NCI-H460 (cell line): ENCODE results near the gene SMAD1. TPM values are rescaled to one million over a fixed set of nuclear protein-coding genes. Genes with fewer than 3 reads are reported as not detected.
A peak's percentile ranks its signal among the peaks of the same experiment; 100 is the strongest.
"Not testable (repeated sequence)": the region's sequence is repeated elsewhere in the genome, so short reads cannot be mapped to it uniquely, and the experiment has no call there.

ENCODE experiments used
- DNase-seq: peaks from one replicate; pipeline ENCODE4 v3.0.0-alpha.2; 2016; ENCODE audit warnings: low read depth; ENCODE audit errors: extremely low read depth
- total RNA-seq: library from RNA; depleted of rRNA; stranded (reverse); fragments of >200 nt; shearing (Covaris generic); gene quantifications from 2 replicates; pipeline ENCODE4 v1.2.3, GENCODE V29; 2014

The SMAD1 gene
- total RNA-seq, 1 experiment from 2014 or later = 23.1 TPM

- no peak for DNase-seq
These were observed 41.5 kb downstream of the SMAD1 start for GRCh38 chr4:145523117-145523516.

- no peak for DNase-seq
These were observed 42.9 kb downstream of the SMAD1 start for GRCh38 chr4:145524552-145524951.

GRCh38 chr4:145525291-145525740, 43.7 kb downstream of the SMAD1 start:
- DNase-seq = no peak

GRCh38 chr4:145527773-145528172, 46.1 kb downstream of the SMAD1 start:
- no peak for DNase-seq

- DNase-seq = no peak
These were observed 46.9 kb downstream of the SMAD1 start for GRCh38 chr4:145528601-145529000.

- DNase-seq = no peak
These were observed 48.5 kb downstream of the SMAD1 start for GRCh38 chr4:145530189-145530588.

GRCh38 chr4:145530662-145531061, 49.0 kb downstream of the SMAD1 start:
- DNase-seq = no peak

- no peak for DNase-seq
These were observed 49.6 kb downstream of the SMAD1 start for GRCh38 chr4:145531223-145531622.

- no peak for DNase-seq
These were observed 50.2 kb downstream of the SMAD1 start for GRCh38 chr4:145531859-145532258.

GRCh38 chr4:145533001-145533400, 51.3 kb downstream of the SMAD1 start:
- DNase-seq = no peak

GRCh38 chr4:145533415-145533814, 51.8 kb downstream of the SMAD1 start:
- not testable (repeated sequence) for DNase-seq

GRCh38 chr4:145533961-145534360, 52.3 kb downstream of the SMAD1 start:
- DNase-seq = no peak

GRCh38 chr4:145535202-145535601, 53.5 kb downstream of the SMAD1 start:
- DNase-seq = peak; percentile 2

- DNase-seq = no peak
These were observed 54.4 kb downstream of the SMAD1 start for GRCh38 chr4:145536044-145536443.

GRCh38 chr4:145538596-145538995, 56.9 kb downstream of the SMAD1 start:
- DNase-seq = no peak

GRCh38 chr4:145539671-145540070, 58.0 kb downstream of the SMAD1 start:
- DNase-seq = no peak

- DNase-seq = no peak
These were observed 58.6 kb downstream of the SMAD1 start for GRCh38 chr4:145540235-145540634.

- no peak for DNase-seq
These were observed 59.7 kb downstream of the SMAD1 start for GRCh38 chr4:145541346-145541745.

GRCh38 chr4:145545031-145545430, 63.4 kb downstream of the SMAD1 start:
- no peak for DNase-seq

- peak; percentile 7 for DNase-seq
These were observed 64.0 kb downstream of the SMAD1 start for GRCh38 chr4:145545538-145546174.

- DNase-seq = no peak
These were observed 64.7 kb downstream of the SMAD1 start for GRCh38 chr4:145546175-145546915.

- DNase-seq = no peak
These were observed 70.0 kb downstream of the SMAD1 start for GRCh38 chr4:145551660-145552059.
